ENCODE results near the gene EIF5A.

- no peak for TF ChIP-seq POLR2A (IDR thresholded peaks at IDR 0.05)
- no peak for TF ChIP-seq CTCF (IDR thresholded peaks at IDR 0.05)
Observed at GRCh38 chr17:7357381-7357780, 50.0 kb downstream of the EIF5A start.

Measured in breast epithelium (tissue), 3 donors.